Breast epithelium (tissue), 4 donors: ENCODE measurements around the gene AJM1. TPM values are rescaled to one million over a fixed set of nuclear protein-coding genes. Genes with fewer than 3 reads are reported as not detected.
"Not testable (repeated sequence)": the region's sequence is repeated elsewhere in the genome, so short reads cannot be mapped to it uniquely, and the experiment has no call there.

Source experiments
- DNase-seq, 2 donors: peaks; one replicate each; pipeline ENCODE4 v3.0.0-alpha.2; 2019; ENCODE audit warnings: low spot score in 2 of 2
- H3K27ac ChIP-seq, 2 donors: fragments of 200-600 bp; sonication (generic) in 1 of 2; one replicate each; pipeline ENCODE4 v1.5.1; 2016 to 2019; ENCODE audit warnings: mild to moderate bottlenecking in 1 of 2
- H3K27me3 ChIP-seq, 2 donors: fragments of 200-600 bp; sonication (generic) in 1 of 2; one replicate each; pipeline versions ENCODE4 v1.5.1 to v1.6.0; 2017 to 2019; ENCODE audit warnings: control low read depth in 1 of 2, mild to moderate bottlenecking in 1 of 2
- H3K36me3 ChIP-seq: fragments of 200-600 bp; one replicate; pipeline ENCODE4 v1.5.1; 2019
- H3K4me1 ChIP-seq, 2 donors: fragments of 200-600 bp; sonication (generic); one replicate each; pipeline ENCODE4 v1.5.1; 2016 to 2019; ENCODE audit warnings: control low read depth in 1 of 2
- H3K4me3 ChIP-seq, 3 donors: fragments of 200-600 bp; sonication (generic); 1 replicate in 2 of 3; 2 replicates in 1 of 3; pipeline ENCODE4 v1.5.1; 2016 to 2019; ENCODE audit warnings: mild to moderate bottlenecking in 3 of 3, moderate library complexity in 2 of 3
- H3K9me3 ChIP-seq, 2 donors: fragments of 200-600 bp; sonication (generic) in 1 of 2; one replicate each; pipeline ENCODE4 v1.5.1; 2016 to 2019; ENCODE audit warnings: control low read depth in 1 of 2
- POLR2A ChIP-seq: fragments of 450-650 bp; IDR thresholded peaks from one replicate; pipeline ENCODE4 v1.6.1; 2016; ENCODE audit warnings: antibody characterized with exemption, mild to moderate bottlenecking, moderate library complexity
- POLR2AphosphoS5 ChIP-seq, 3 donors: sonication (generic); formaldehyde crosslinking; IDR thresholded peaks; one replicate each; pipeline ENCODE4 v1.6.1; 2017; ENCODE audit warnings: antibody characterized with exemption in 3 of 3
- intact Hi-C: fragments of 100-400 bp; cut with DNase I; formaldehyde crosslinking; loops from one replicate; pipeline ENCODE4 v1.15.1; 2023; ENCODE audit warnings: low total_unique reads
- total RNA-seq, 3 donors: library from RNA; depleted of rRNA; stranded (reverse); fragments of >200 nt; gene quantifications; one replicate each; pipeline ENCODE4 v1.1.0, GENCODE V29; 2016
- TF ChIP-seq, protein P1 (sequence below), 3 donors: fragments of 450-650 bp; IDR thresholded peaks; one replicate each; pipeline ENCODE4 v1.5.1; 2016 to 2017; ENCODE audit warnings: antibody characterized with exemption in 3 of 3, mild to moderate bottlenecking in 3 of 3, moderate library complexity in 3 of 3

The AJM1 gene
- total RNA-seq, 3 donors from 2014 or later, result 1.0 to 2.3 (median 1.1) TPM

DNA sequence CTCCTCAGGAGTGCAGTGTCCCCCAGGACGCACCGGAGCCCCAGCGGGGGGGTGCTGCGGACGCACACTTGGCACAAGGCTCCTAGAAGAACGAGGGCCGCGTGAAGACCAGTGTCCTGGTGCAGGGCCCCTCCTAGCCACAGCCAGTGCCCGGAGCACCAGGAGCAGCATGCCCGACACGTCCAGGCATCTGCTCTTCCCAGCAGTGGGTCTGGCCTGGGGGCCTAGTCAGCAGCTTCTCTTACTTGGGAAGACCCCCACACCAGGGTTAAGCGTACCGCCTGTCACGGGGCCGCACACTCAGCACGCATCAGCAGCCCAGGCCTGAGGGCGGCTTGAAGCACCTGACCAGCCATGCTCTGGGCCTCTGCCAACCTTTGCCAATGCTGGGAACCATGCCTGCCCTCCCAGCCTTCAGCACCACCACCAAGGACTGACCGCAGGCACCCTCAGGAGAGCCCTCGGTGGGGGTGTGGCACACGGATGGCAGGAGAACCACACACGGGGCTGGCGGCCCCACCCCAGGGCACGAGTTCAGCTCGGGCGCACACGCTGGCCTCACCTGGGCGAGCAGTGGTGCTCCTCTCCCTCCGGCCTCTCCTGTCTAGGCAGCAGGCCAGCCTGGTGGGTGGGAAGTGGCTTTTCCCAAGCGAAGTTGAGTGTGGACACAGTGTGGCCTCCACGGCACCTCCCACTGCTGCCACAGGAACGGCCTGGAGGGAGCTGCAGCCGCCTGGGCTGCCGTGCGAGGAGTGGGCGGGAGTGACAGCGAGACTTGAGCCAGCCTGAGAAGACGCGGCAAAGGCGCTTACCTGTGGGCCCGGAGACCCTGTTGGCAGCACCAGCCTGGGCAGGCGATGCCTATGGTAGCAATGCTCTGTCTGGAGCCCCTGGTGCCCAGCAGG lies 12.0 kb upstream of the AJM1 start:
- no peaks in the 10 kb centered on the region for H3K4me1 ChIP-seq
- intact Hi-C loops, result no loop called here
- no peaks in the 10 kb centered on the region for H3K9me3 ChIP-seq
- H3K36me3 ChIP-seq, result peaks cover 16% of the 10 kb centered on the region
- no peaks in the 10 kb centered on the region for H3K27me3 ChIP-seq
- TF ChIP-seq POLR2AphosphoS5 (IDR thresholded peaks at IDR 0.05), result no peak
- TF ChIP-seq, protein P1, sequence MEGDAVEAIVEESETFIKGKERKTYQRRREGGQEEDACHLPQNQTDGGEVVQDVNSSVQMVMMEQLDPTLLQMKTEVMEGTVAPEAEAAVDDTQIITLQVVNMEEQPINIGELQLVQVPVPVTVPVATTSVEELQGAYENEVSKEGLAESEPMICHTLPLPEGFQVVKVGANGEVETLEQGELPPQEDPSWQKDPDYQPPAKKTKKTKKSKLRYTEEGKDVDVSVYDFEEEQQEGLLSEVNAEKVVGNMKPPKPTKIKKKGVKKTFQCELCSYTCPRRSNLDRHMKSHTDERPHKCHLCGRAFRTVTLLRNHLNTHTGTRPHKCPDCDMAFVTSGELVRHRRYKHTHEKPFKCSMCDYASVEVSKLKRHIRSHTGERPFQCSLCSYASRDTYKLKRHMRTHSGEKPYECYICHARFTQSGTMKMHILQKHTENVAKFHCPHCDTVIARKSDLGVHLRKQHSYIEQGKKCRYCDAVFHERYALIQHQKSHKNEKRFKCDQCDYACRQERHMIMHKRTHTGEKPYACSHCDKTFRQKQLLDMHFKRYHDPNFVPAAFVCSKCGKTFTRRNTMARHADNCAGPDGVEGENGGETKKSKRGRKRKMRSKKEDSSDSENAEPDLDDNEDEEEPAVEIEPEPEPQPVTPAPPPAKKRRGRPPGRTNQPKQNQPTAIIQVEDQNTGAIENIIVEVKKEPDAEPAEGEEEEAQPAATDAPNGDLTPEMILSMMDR (IDR thresholded peaks at IDR 0.05), result no peak
- TF ChIP-seq POLR2A, result no peak
- no peak overlapping the region for H3K4me3 ChIP-seq
- DNase-seq, result no peak
- H3K27ac ChIP-seq, result no peak overlapping the region

DNA sequence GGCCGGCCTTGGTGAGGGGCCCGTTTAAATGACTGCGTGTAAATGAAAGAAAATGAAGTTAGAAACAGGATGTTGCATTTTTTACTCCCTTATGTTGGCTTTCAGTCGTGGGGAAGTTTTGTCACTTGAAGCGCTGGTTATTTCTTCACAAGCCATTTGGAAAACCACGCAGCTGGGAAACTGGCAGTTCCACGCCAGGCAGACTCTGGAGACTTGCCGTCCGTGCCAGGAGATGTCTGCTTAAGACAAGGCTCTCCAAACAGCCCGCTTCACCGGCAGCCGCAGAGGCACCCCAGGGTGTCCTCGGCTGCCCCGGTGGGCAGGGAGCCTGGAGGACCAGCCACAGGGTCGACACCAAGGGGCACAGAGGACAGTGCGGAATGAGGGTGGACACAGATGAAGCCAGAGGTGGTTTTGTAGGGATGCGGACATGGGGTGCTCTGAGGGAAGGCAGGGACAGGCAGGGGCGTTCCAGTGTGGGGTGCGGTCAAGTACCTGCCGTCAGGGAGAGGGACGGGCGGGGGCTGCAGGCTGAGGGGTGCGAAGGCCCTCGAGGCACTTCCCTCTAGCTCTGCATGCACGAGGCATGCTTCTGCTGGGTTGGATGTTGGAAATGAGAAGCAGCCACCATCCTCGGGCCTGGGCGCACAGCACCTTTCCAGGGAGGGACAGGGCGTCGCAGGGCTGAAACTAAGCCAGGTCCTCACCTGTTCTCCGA lies 11.1 kb upstream of the AJM1 start:
- no peaks in the 10 kb centered on the region for H3K27me3 ChIP-seq
- peaks cover 10% of the 10 kb centered on the region for H3K36me3 ChIP-seq
- DNase-seq, result no peak
- no peak overlapping the region for H3K4me3 ChIP-seq
- TF ChIP-seq POLR2A, result no peak
- H3K4me1 ChIP-seq, result no peaks in the 10 kb centered on the region
- H3K27ac ChIP-seq, result no peak overlapping the region
- H3K9me3 ChIP-seq, result no peaks in the 10 kb centered on the region
- intact Hi-C loops, result no loop called here

DNA sequence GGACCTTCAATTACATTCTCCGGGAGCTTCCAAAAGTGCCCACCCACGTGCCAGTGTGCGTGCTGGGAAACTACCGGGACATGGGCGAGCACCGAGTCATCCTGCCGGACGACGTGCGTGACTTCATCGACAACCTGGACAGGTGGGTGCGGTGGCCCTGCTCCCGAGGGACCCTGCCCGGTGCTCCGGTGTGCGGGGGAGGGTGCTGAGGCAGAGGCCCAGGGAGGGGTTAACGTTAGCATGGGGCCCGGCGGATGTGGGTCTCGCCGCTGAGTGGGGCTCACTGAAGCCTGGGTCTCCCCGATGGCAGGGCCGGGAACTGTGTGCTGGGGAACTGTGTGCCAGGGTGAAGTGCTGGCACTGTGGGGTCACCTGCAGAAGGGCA lies 10.6 kb upstream of the AJM1 start:
- Histone ChIP-seq H3K27ac (no peak overlapping the region), H3K4me3 (no peak overlapping the region), H3K27me3 (no peaks in the 10 kb centered on the region), H3K36me3 (peaks cover 10% of the 10 kb centered on the region), H3K4me1 (no peaks in the 10 kb centered on the region), H3K9me3 (no peaks in the 10 kb centered on the region)
- DNase-seq, result no peak
- TF ChIP-seq POLR2AphosphoS5 (IDR thresholded peaks at IDR 0.05) (no peak), POLR2A (no peak)
- TF ChIP-seq, protein P1 (IDR thresholded peaks at IDR 0.05), result no peak
- intact Hi-C loops, result no loop called here

DNA sequence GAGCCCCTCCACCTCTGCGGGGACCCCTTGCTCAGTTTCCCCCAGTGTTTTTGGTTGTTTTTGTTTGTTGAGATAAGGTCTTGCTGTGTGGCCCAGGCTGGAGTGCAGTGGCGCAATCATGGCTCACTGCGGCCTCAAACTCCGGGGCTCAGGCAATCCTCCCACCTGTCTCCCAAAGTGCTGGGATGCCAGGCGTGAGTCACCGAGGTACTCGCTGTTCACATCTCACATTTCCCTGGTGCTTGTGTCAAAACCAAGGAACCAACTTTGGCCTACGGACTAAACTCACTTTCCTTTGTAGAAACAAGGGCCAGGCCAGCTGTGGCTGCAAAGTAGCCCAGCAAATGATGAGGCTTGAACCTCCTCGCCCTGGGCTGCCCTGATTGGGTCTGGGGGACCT lies 9.7 kb upstream of the AJM1 start:
- Histone ChIP-seq H3K4me1 (no peaks in the 10 kb centered on the region), H3K4me3 (no peak overlapping the region), H3K27me3 (no peaks in the 10 kb centered on the region), H3K27ac (no peak overlapping the region), H3K36me3 (peaks cover 10% of the 10 kb centered on the region), H3K9me3 (no peaks in the 10 kb centered on the region)
- no peak for DNase-seq
- TF ChIP-seq POLR2A, result no peak
- TF ChIP-seq, protein P1 (IDR thresholded peaks at IDR 0.05), result no peak
- TF ChIP-seq POLR2AphosphoS5 (IDR thresholded peaks at IDR 0.05), result no peak
- intact Hi-C loops, result no loop called here

DNA sequence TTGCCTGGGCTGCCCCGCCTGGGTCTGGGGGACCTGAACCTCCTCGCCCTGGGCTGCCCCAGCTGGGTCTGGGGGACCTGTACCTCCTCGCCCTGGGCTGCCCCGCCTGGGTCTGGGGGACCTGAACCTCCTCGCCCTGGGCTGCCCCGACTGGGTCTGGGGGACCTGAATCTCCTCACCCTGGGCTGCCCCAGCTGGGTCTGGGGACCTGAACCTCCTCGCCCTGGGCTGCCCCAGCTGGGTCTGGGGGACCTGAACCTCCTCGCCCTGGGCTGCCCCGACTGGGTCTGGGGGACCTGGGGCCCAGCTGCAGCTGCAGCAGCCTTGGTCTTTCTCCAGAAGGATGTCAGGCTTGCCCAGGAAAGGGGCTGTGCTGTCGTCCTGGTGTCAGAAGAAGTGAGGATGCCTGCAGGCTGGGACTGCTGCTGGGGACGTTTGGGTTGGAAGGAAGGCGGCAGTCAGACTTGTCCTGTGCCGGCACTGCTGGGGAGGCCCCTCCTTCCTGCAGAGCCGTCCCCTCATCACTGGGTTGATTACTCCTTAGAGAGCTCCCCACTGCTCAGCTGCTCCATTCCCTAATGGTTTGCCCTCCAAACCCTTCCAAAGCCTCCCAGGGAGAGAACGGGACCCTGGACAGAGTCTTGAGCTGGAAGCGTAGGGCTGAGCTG lies 8.8 kb upstream of the AJM1 start:
- H3K27me3 ChIP-seq, H3K27ac ChIP-seq, intact Hi-C loops, DNase-seq, H3K9me3 ChIP-seq, H3K36me3 ChIP-seq, H3K4me1 ChIP-seq, H3K4me3 ChIP-seq: not testable (repeated sequence)
